ENCODE measurements around the gene PIGH. TPM values are rescaled to one million over a fixed set of nuclear protein-coding genes. Genes with fewer than 3 reads are reported as not detected.

Gene PIGH
- total RNA-seq, 1 donor from 2014 or later: 11.4 TPM

- peaks cover 25% of the 10 kb centered on the region for H3K4me1 Mint-ChIP-seq
- peak overlapping the region; percentile 92 for H3K27ac Mint-ChIP-seq
- H3K27me3 Mint-ChIP-seq (ENCODE audit: low read depth): peaks cover 3% of the 10 kb centered on the region
- no peak for DNase-seq (ENCODE audit: low spot score in 2 of 2, unreplicated experiment in 2 of 2)
- H3K4me3 Mint-ChIP-seq: peak overlapping the region; percentile 86
- no peaks in the 10 kb centered on the region for H3K9me3 Mint-ChIP-seq
- H3K36me3 Mint-ChIP-seq: peaks cover 2% of the 10 kb centered on the region
- TF ChIP-seq, protein P1, sequence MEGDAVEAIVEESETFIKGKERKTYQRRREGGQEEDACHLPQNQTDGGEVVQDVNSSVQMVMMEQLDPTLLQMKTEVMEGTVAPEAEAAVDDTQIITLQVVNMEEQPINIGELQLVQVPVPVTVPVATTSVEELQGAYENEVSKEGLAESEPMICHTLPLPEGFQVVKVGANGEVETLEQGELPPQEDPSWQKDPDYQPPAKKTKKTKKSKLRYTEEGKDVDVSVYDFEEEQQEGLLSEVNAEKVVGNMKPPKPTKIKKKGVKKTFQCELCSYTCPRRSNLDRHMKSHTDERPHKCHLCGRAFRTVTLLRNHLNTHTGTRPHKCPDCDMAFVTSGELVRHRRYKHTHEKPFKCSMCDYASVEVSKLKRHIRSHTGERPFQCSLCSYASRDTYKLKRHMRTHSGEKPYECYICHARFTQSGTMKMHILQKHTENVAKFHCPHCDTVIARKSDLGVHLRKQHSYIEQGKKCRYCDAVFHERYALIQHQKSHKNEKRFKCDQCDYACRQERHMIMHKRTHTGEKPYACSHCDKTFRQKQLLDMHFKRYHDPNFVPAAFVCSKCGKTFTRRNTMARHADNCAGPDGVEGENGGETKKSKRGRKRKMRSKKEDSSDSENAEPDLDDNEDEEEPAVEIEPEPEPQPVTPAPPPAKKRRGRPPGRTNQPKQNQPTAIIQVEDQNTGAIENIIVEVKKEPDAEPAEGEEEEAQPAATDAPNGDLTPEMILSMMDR (IDR thresholded peaks at IDR 0.05; ENCODE audit: unreplicated experiment): no peak
Observed at GRCh38 chr14:67620217-67620785, 20.2 kb upstream of the PIGH start.

DNA sequence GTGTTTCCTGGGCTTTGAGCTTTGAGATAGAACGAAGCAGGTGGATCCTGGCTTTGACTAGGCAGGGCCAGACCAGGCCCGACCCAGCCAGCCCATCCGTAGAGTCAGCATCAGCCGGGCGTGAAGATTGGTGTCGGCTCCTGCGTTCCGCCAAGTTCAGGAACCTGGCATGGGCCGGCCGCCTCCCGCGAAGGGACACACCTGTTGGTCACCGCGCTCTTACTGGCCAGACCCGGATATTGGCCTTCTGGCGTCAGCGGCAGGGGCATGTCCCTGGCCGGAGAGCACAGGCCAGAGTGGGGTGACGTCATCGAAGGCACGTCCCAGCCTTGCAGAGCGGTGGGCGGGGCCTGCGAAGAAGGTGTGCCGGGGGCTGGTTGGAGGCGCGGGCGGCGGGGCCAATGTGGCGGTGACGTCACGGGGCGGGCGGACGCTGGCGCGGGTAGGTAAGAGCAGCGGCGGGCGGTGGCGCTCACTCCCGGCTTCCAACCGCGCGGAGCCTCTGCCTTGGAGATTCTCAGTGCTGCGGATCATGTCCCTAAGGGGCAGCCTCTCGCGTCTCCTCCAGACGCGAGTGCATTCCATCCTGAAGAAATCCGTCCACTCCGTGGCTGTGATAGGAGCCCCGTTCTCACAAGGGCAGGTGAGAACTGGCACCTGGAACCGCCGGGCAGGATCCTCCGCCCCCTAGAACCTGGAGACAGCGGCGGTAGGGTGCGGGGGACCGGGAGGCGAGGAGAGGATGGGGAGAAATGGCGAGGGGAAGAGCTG is 19.6 kb upstream of the PIGH start, which contains the start of gene ARG2:
Gene ARG2 (plus strand): TSS at position 475 of the 771 bp plus-strand sequence. CDS start 58 bp downstream, at position 533.
- H3K27ac Mint-ChIP-seq: peak within 1 kb of the TSS; percentile 92
- TF ChIP-seq, protein P1 (IDR thresholded peaks at IDR 0.05; ENCODE audit: unreplicated experiment): no peak
- H3K27me3 Mint-ChIP-seq (ENCODE audit: low read depth): peaks cover 3% of the 10 kb centered on the region
- H3K36me3 Mint-ChIP-seq: peaks cover 2% of the 10 kb centered on the region
- H3K4me3 Mint-ChIP-seq: peak within 1 kb of the TSS; percentile 86
- peaks cover 25% of the 10 kb centered on the region for H3K4me1 Mint-ChIP-seq
- peak; percentile 96 to 97 for DNase-seq (ENCODE audit: low spot score in 2 of 2, unreplicated experiment in 2 of 2)
- H3K9me3 Mint-ChIP-seq: no peaks in the 10 kb centered on the region

DNA sequence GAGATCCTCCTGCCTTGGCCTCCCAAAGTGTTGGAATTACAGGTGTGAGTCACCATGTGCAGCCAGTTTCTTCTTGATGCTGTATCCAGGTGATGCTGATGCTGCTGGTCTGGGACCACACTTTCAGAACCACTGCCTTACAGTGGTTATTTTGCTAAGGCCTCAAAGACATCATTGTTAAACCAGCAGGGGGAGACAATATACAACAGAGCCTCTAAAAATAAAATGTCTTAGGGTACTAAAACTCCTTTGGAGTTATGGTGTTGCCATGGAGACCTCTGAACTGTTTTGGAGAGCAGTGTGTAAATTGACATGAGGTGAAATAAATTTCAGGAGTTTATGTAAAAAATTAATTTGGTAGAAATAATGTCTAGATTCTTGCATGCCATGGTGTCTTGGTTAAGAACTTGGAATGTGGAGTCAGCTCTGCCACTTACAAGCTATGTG is 18.6 kb upstream of the PIGH start:
- peaks cover 25% of the 10 kb centered on the region for H3K4me1 Mint-ChIP-seq
- H3K27ac Mint-ChIP-seq: peak overlapping the region; percentile 92
- TF ChIP-seq, protein P1 (IDR thresholded peaks at IDR 0.05; ENCODE audit: unreplicated experiment): peak; percentile 64
- H3K4me3 Mint-ChIP-seq: peak overlapping the region; percentile 46
- no peaks in the 10 kb centered on the region for H3K9me3 Mint-ChIP-seq
- H3K36me3 Mint-ChIP-seq: no peaks in the 10 kb centered on the region
- no peak for DNase-seq (ENCODE audit: low spot score in 2 of 2, unreplicated experiment in 2 of 2)
- peaks cover 6% of the 10 kb centered on the region for H3K27me3 Mint-ChIP-seq (ENCODE audit: low read depth)

DNA sequence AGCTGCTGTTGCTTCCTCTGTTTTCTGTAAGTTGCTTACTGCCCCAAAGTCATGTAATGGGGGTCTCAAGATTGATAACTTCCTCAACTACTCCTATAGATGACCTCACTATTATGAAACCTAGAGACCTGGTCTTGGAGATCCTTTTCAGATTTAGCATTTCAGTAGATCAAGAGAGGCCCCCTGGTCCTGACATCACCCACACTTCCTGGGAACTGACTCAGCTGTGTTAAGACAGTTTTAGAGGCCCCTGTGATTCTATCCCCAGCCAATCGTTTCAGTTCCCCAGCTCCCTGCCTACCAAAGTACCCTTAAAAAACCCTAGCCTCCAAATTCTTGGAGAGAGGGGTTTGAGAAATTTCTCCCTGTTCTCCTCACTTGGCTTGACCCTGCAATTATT is 10.4 kb upstream of the PIGH start:
- H3K9me3 Mint-ChIP-seq: no peaks in the 10 kb centered on the region
- H3K4me1 Mint-ChIP-seq: no peaks in the 10 kb centered on the region
- DNase-seq (ENCODE audit: low spot score in 2 of 2, unreplicated experiment in 2 of 2): no peak
- no peak overlapping the region for H3K4me3 Mint-ChIP-seq
- TF ChIP-seq, protein P1 (IDR thresholded peaks at IDR 0.05; ENCODE audit: unreplicated experiment): no peak
- no peaks in the 10 kb centered on the region for H3K36me3 Mint-ChIP-seq
- peaks cover 9% of the 10 kb centered on the region for H3K27me3 Mint-ChIP-seq (ENCODE audit: low read depth)
- H3K27ac Mint-ChIP-seq: no peak overlapping the region

DNA sequence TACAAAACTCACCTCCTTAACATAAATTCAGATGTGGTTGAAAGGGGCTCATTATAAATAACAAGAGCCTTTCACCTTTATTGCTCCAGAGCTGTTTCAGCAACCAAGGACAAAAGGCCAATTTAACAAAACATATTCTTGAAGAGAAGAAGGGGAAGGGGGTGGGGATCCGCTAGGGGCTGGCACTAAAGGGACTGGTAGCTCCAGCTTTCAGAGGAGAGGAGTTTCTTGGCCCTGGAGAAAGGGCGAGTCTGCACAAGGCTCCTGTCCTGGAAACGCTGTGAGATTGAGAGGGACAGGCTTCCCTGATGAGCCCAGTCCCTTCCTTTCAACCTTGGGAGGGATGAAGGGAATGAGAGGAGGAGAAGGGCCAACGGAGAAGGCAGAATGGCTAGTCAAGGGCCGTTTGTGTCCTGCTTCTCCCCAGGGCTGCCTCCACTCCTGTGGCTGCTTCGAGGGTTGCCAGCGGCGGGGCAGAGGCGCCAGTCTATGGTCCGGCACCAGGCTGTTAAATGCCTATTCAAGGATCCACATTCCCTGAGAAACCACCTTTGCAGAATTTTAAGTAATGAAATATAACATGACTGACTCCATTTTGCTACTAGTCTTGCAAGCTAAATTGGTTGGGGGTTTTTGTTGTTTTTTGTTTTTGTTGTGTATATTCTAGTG is 9.7 kb upstream of the PIGH start:
- no peak overlapping the region for H3K4me3 Mint-ChIP-seq
- H3K9me3 Mint-ChIP-seq: no peaks in the 10 kb centered on the region
- no peak for DNase-seq (ENCODE audit: low spot score in 2 of 2, unreplicated experiment in 2 of 2)
- no peaks in the 10 kb centered on the region for H3K36me3 Mint-ChIP-seq
- TF ChIP-seq, protein P1 (IDR thresholded peaks at IDR 0.05; ENCODE audit: unreplicated experiment): no peak
- no peaks in the 10 kb centered on the region for H3K4me1 Mint-ChIP-seq
- no peak overlapping the region for H3K27ac Mint-ChIP-seq
- H3K27me3 Mint-ChIP-seq (ENCODE audit: low read depth): peaks cover 10% of the 10 kb centered on the region

Measured in mesothelial cell of epicardium (in vitro differentiated cells).